Measurements from ENCODE around the gene TSEN54.

The TSEN54 gene

DNA sequence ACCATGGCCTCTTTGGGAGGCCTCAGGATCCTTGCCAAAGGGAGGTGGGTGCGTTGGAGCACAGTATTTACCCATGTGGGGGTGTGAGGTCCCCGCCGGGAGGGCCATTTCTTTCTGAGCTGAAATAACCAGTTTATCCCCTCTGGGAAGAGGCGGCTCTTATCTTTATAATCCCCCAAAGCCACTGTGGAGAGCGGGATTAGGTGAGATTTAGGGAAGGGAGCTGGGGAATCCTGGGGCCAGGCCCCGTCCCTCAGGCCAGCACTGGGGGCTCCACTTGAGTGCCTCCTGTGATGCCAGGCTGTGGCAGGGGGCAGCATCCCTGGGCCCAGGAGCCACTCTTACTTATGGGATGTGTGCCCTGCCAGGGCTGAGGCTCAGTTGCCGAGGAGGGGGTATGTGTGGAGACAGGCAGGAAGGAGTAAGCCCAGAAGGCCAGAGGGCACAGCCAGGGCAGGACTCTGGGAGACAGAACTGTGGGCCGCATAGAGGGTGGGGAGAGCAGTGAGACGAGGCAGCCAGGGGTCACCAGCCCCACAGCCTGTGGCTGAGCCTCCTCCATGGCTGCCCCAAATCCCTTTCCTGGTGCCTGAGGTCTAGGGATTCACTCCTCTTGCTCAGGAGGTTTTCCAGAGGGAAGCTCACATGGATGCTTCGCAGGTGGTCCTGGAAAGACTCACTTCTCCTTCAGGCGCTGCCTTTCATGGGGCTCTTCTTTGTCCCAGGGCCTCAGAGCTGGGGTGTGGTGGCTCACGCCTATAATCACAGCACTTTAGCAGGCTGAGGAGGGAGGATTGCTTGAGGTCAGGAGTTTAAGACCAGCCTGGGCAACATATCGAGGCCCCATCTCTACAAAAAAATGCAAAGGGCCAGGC is 34.9 kb upstream of the TSEN54 start:
- Mint-ChIP-seq H3K9me3 (ENCODE audit: low read depth) (no peaks in the 10 kb centered on the region), H3K27me3 (no peaks in the 10 kb centered on the region), H3K27ac (no peak overlapping the region)

DNA sequence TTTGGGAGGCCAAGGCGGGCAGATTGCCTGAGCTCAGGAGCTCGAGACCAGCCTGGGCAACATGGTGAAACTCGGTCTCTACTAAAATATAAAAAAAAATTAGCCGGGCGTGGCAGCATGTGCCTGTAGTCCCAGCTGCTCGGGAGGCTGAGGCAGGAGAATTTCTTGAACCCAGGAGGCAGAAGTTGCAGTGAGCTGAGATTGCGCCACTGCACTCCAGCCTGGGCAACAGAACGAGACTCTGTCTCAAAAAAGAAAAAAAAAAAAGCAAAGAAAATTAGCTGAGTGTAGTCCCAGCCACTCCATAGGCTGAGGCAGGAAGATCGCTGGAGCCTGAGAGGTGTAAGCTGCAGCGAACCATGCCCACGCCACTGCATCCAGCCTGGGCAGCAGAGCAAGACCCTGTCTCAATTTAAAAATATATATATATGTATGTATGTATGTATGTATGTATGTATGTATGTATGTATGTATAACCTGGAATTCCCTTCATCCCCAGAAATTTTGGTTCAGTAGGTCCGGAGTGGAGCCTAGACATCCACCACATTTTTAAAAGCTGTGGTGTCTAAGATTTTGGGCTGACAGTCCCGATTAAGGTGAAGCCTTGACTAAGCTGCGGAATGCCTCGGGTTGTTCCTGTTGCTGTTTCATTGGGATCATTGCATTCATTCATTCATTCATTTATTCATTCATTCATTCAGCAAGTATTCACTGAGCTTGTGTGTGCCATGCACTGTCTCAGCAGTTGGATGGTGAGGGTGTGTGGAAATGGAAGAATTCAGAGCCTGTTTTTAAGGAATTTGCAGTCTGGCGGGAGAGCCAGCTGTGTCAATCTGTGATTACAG is 34.0 kb upstream of the TSEN54 start:
- Mint-ChIP-seq H3K4me3 (no peak overlapping the region), H3K36me3 (peaks cover 4% of the 10 kb centered on the region), H3K27ac (no peak overlapping the region), H3K4me1 (ENCODE audit: low read depth) (peaks cover 14% of the 10 kb centered on the region), H3K27me3 (no peaks in the 10 kb centered on the region), H3K9me3 (ENCODE audit: low read depth) (no peaks in the 10 kb centered on the region)

More for the DNA sequence above, 34.9 kb upstream of the TSEN54 start:
- Mint-ChIP-seq H3K4me3 (no peak overlapping the region), H3K4me1 (ENCODE audit: low read depth) (peaks cover 5% of the 10 kb centered on the region), H3K36me3 (peaks cover under 1% of the 10 kb centered on the region)

DNA sequence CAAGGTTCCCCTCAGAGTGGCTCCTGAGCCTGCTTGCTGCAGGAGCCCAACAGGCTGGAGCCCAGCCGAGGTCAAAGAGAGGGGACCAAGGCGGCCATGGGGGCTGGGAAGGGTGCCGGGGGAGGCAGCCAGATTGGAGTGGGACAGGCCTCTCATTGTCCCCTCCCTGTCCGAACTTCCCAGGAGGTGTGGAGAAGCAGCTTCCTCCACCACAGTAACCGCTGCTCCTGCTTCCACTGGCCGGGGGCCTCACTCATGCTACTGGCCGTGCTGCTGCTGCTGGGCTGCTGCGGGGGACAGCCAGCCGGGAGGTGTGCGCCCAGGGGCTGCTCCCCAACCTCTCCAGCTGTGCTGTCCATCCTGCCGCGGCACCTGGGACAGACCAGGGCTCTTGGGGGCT is 30.6 kb upstream of the TSEN54 start:
- Mint-ChIP-seq H3K36me3 (peaks cover 4% of the 10 kb centered on the region), H3K4me3 (no peak overlapping the region), H3K27me3 (no peaks in the 10 kb centered on the region), H3K27ac (no peak overlapping the region), H3K9me3 (ENCODE audit: low read depth) (no peaks in the 10 kb centered on the region), H3K4me1 (ENCODE audit: low read depth) (peaks cover 27% of the 10 kb centered on the region)

DNA sequence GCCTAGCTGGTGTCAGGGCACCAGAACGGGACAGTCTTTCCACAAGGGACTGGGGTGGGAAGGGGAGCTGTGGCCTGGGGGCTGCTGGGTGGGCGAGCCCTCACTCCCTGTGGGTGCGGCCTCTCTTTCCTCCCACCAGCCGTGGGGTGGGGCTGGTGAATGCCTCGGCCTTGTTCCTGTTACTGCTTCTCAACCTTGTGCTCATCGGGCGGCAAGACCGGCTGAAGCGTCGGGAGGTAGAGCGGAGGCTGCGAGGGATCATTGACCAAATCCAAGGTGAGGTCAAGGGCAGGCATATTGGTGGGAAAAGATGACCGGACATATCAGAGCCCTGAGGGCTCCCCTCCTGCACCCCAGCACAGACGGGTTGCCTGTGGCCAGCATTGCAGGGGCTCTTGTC is 30.2 kb upstream of the TSEN54 start:
- Mint-ChIP-seq H3K27ac (peak overlapping the region; percentile 97), H3K36me3 (peaks cover 4% of the 10 kb centered on the region), H3K9me3 (ENCODE audit: low read depth) (no peaks in the 10 kb centered on the region), H3K4me1 (ENCODE audit: low read depth) (peaks cover 27% of the 10 kb centered on the region), H3K27me3 (no peaks in the 10 kb centered on the region), H3K4me3 (peak overlapping the region; percentile 31)

DNA sequence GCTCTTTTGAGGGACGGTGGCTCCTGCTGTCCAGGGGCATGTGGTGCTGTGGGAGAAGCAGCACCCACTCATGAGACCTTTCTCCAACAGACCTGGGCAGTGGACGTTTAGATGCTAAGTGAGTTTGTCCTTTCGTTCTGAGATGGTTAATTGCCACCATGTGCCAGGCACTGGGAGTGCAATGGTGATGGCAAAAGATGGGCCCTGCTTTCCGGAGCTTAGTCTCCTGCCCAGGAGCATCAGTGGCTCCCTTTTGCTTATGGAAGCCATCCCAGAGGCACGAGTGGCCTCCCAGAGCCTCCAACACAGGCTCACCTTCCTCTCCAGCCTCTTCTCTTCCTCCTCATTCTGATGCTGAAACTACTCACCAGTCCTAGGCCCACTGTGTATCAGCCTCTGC is 29.4 kb upstream of the TSEN54 start:
- Mint-ChIP-seq H3K27me3 (no peaks in the 10 kb centered on the region), H3K4me1 (ENCODE audit: low read depth) (peaks cover 27% of the 10 kb centered on the region), H3K36me3 (peaks cover 4% of the 10 kb centered on the region), H3K4me3 (peak overlapping the region; percentile 74), H3K27ac (peak overlapping the region; percentile 97), H3K9me3 (ENCODE audit: low read depth) (no peaks in the 10 kb centered on the region)

DNA sequence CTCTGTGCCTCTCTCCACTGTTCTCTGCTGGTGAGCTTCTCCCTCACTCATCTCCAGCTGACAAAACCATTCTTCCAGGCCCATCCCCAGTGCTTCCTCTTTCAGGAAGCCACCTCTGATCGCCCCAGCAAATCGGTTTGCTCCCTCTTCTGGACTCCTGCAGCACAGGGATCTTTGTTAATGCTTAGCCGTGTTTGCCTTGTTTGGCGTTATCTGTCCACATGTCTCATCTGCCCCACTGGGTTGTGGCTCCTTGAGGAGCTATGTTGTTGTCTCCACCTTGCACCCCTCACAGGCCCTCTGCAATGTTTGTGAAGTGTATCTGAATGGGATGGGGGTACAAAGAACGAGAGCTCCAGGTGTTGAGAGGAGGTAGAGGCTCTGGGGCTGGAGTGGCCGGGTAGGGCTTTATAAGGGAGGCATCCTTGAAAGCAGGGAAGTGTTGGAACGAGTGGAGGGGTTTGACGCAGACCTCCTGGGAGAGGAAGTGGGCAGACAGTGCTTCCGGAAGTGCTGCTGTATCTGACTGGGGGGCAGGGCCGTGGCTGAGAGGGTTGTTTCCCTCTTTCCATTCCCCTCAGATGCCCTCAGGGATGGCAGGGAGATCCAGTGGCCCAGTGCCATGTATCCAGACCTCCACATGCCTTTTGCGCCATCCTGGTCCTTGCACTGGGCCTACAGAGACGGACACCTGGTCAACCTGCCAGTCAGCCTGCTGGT is 28.8 kb upstream of the TSEN54 start:
- H3K36me3 Mint-ChIP-seq, result peaks cover 4% of the 10 kb centered on the region
- peak overlapping the region; percentile 74 for H3K4me3 Mint-ChIP-seq

DNA sequence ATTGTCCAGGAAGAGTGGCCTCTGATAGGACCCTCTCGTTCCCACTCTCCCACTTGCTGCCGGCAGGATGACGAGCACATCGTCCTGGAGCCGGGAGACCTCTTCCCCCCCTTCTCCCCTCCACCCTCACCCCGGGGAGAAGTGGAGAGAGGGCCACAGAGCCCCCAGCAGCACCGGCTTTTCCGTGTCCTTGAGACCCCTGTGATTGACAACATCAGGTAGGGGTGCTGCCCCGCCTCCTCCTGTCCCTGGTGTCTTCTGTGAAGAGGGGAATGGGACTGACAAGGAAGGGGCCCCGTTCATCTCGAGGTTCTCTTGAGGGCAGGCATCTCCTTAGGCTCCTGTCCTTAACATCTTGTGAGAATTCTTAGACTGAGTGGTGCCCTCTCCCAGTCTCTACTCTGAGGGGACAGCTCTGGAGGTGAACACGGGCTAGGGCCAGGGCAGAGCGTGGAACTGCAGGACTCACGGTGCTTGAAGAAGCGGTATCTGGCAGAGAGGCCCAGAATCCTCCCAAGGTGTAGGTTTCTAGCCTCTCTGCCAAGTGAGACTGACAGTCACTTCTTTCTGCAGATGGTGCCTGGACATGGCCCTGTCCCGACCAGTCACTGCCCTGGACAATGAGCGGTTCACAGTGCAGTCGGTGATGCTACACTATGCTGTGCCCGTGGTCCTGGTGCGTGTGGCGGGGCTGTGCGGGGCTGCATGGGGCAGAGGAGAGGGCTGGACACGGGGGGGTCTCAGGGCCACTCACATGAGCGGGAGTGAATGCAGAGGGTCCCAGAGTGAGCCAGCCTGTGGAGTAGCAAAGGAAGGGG is 27.4 kb upstream of the TSEN54 start:
- Mint-ChIP-seq H3K27me3 (no peaks in the 10 kb centered on the region), H3K36me3 (peaks cover 4% of the 10 kb centered on the region), H3K27ac (no peak overlapping the region), H3K4me3 (no peak overlapping the region), H3K9me3 (ENCODE audit: low read depth) (no peaks in the 10 kb centered on the region), H3K4me1 (ENCODE audit: low read depth) (peaks cover 27% of the 10 kb centered on the region)

More for the DNA sequence above, 28.8 kb upstream of the TSEN54 start:
- H3K4me1 Mint-ChIP-seq (ENCODE audit: low read depth), result peaks cover 27% of the 10 kb centered on the region
- H3K9me3 Mint-ChIP-seq (ENCODE audit: low read depth), result no peaks in the 10 kb centered on the region
- H3K27me3 Mint-ChIP-seq, result no peaks in the 10 kb centered on the region
- H3K27ac Mint-ChIP-seq, result peak overlapping the region; percentile 97

DNA sequence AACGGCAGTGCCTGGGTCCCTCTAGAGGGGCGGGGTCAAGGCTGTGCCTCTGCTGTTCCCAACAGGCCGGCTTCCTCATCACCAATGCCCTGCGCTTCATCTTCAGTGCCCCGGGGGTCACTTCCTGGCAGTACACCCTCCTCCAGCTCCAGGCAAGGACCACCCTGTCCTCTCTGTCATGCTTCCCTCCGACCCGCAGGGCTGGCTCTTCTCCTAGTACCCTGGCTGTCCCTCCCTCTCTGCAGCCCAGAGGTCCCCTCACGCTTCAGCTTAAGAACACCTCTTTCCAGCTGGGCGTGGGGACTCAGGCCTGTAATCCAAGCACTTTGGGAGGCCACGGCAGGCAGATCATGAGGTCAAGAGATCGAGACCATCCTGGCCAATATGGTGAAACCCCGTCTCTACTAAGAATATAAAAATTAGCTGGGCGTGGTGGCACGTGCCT is 26.8 kb upstream of the TSEN54 start:
- Mint-ChIP-seq H3K4me3 (no peak overlapping the region), H3K27ac (peak overlapping the region; percentile 22), H3K9me3 (ENCODE audit: low read depth) (no peaks in the 10 kb centered on the region)

DNA sequence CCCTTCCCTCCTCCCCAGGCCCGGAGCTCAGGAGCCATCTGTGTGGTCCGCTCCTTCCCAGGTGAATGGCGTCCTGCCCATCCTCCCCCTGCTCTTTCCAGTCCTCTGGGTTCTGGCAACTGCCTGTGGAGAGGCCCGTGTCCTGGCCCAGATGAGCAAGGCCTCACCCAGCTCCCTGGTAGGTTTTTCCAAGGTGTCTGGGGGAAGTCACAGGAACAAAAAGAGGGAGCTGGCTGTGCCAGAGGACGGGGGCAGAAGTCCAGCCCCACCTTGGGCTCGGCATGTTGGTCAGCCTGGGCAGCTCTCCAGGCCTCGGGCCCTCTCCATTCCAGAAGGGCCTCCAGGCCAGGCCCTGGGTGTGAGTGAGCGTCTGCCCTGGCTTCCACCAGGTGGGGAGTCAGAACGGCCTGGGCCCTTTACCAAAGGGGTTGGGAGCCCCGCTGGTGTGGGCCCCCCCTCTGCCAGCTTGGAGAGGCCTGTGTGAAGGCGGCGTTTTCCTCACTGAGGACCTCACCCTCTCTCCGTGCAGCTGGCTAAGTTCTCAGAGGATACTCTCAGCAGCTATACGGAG is 26.1 kb upstream of the TSEN54 start:
- Mint-ChIP-seq H3K27ac (no peak overlapping the region), H3K27me3 (no peaks in the 10 kb centered on the region), H3K4me3 (no peak overlapping the region), H3K4me1 (ENCODE audit: low read depth) (peaks cover 24% of the 10 kb centered on the region), H3K9me3 (ENCODE audit: low read depth) (no peaks in the 10 kb centered on the region), H3K36me3 (peaks cover 4% of the 10 kb centered on the region)

More for the DNA sequence above, 26.8 kb upstream of the TSEN54 start:
- Mint-ChIP-seq H3K36me3 (peaks cover 4% of the 10 kb centered on the region), H3K27me3 (no peaks in the 10 kb centered on the region), H3K4me1 (ENCODE audit: low read depth) (peaks cover 27% of the 10 kb centered on the region)

DNA sequence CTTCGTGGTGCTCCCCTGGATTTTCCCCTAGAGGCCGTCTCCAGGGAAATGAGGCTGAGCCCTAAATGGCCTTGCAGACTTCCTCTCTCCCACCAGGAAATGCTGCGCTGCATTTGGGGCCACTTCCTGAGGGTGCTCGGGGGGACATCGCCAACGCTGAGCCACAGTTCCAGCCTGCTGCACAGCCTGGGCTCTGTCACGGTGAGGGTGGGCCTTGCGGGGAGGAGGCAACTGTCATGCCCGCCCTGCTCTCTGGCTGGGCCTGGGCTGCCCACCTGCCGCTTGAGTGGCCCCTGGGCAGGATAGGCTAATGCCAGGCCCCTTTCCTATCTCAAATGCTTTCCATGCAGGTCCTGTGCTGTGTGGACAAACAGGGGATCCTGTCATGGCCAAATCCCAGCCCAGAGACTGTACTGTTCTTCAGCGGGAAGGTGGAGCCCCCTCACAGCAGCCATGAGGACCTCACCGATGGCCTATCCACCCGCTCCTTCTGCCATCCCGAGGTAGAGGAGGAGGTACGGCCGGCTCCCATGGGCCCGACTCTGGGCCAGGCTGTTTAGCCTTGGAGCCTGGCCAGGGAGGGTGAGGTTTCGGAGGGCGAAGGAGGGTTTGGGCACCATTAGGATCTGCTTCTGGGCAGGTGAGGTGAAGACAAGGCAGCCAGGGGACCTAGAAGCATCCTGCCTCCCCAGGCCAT is 25.2 kb upstream of the TSEN54 start:
- no peak overlapping the region for H3K27ac Mint-ChIP-seq
- H3K4me3 Mint-ChIP-seq, result no peak overlapping the region
- no peaks in the 10 kb centered on the region for H3K9me3 Mint-ChIP-seq (ENCODE audit: low read depth)
- H3K4me1 Mint-ChIP-seq (ENCODE audit: low read depth), result peaks cover 24% of the 10 kb centered on the region
- H3K27me3 Mint-ChIP-seq, result no peaks in the 10 kb centered on the region
- peaks cover 4% of the 10 kb centered on the region for H3K36me3 Mint-ChIP-seq

DNA sequence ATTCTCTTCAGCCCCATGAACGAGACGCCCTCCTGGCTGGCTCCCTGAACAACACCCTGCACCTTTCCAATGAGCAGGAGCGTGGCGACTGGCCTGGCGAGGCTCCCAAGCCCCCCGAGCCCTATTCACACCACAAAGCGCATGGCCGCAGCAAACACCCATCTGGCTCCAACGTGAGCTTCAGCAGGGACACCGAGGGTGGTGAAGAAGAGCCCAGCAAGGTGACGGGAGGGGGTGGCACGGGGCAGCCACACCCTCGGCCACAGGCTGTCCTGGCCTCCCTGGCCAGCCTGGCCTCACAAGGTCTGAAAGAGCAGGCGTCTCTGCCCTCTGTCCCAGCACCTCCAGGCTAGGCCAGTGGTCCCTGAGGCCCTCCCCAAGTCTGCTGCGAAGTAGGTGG is 24.6 kb upstream of the TSEN54 start:
- H3K27ac Mint-ChIP-seq, result no peak overlapping the region
- peaks cover 19% of the 10 kb centered on the region for H3K4me1 Mint-ChIP-seq (ENCODE audit: low read depth)
- H3K9me3 Mint-ChIP-seq (ENCODE audit: low read depth), result no peaks in the 10 kb centered on the region
- H3K27me3 Mint-ChIP-seq, result no peaks in the 10 kb centered on the region
- H3K4me3 Mint-ChIP-seq, result no peak overlapping the region
- peaks cover under 1% of the 10 kb centered on the region for H3K36me3 Mint-ChIP-seq

DNA sequence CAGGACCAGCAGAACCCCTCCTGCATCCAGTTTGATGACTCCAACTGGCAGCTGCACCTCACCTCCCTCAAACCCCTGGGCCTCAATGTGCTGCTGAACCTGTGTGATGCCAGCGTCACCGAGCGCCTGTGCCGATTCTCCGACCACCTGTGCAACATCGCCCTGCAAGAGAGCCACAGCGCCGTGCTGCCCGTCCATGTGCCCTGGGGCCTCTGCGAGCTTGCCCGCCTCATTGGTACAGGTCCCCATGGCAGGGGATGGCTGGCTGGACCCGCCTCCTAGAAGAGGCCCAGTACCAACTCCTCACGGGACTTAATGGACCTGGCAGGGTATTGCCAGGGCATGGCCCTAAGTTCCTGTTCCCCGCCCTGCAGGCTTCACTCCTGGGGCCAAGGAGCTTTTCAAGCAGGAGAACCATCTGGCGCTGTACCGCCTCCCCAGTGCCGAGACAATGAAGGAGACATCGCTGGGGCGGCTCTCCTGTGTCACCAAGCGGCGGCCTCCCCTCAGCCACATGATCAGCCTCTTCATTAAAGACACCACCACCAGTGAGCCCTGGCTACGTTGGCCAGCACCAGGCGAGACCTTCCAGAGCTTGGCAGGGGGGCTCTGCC is 23.7 kb upstream of the TSEN54 start:
- no peak overlapping the region for H3K27ac Mint-ChIP-seq
- no peaks in the 10 kb centered on the region for H3K27me3 Mint-ChIP-seq
- no peaks in the 10 kb centered on the region for H3K9me3 Mint-ChIP-seq (ENCODE audit: low read depth)
- no peaks in the 10 kb centered on the region for H3K36me3 Mint-ChIP-seq
- H3K4me1 Mint-ChIP-seq (ENCODE audit: low read depth), result peaks cover 11% of the 10 kb centered on the region
- H3K4me3 Mint-ChIP-seq, result no peak overlapping the region

DNA sequence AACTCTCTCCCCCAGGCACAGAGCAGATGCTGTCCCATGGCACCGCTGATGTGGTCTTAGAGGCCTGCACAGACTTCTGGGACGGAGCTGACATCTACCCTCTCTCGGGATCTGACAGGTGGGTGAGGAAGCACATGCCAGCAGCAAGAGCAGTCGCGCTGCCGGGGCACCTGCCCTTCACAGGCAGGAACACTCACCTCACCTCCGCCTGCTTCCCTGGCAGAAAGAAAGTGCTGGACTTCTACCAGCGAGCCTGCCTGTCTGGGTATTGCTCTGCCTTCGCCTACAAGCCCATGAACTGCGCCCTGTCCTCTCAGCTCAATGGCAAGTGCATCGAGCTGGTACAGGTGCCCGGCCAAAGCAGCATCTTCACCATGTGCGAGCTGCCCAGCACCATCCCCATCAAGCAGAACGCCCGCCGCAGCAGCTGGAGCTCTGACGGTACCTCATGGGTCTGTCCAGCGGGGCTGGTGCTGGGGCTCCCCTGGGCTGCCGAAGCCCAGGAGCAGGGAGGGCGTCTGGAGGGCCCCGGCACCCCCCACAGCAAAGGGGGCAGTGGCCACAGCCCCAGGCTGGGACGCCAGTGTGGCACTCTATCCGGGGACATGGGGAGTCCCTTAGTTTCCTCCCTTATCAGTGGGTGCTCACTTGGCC is 22.7 kb upstream of the TSEN54 start:
- Mint-ChIP-seq H3K27me3 (no peaks in the 10 kb centered on the region), H3K36me3 (no peaks in the 10 kb centered on the region), H3K9me3 (ENCODE audit: low read depth) (no peaks in the 10 kb centered on the region), H3K27ac (no peak overlapping the region), H3K4me1 (ENCODE audit: low read depth) (peaks cover 11% of the 10 kb centered on the region), H3K4me3 (no peak overlapping the region)

All from activated naive CD8-positive, alpha-beta T cell (primary cell).